CD4-positive, alpha-beta memory T cell (primary cell): ENCODE data around the gene CSE1L. TPM values are rescaled to one million over a fixed set of nuclear protein-coding genes. Genes with fewer than 3 reads are reported as not detected.

Experiments used
- CTCF ChIA-PET: fragments of 350-600 bp; sonication (Branson Sonifier 250); formaldehyde crosslinking; loops from one replicate; lab custom pipeline; 2021; ENCODE audit warnings: inconsistent platforms; ENCODE audit not compliant: partially characterized antibody; lab: Charles Lee
- POLR2A ChIA-PET: fragments of 350-600 bp; sonication (Branson Sonifier 250); formaldehyde crosslinking; loops from one replicate; lab custom pipeline; 2021; ENCODE audit not compliant: partially characterized antibody; lab: Charles Lee
- DNase-seq, 5 donors: peaks; one replicate each; pipeline versions ENCODE4 v3.0.0 to v3.0.0-alpha.2; 2020 to 2022; ENCODE audit warnings: mixed read lengths in 1 of 5
- H3K27ac ChIP-seq: one replicate; pipeline ENCODE4 v1.7.0; 2013; ENCODE audit warnings: low read depth, low read length
- H3K27me3 ChIP-seq: 2 replicates; pipeline ENCODE4 v1.7.0; 2013; ENCODE audit warnings: mild to moderate bottlenecking, low read length, moderate library complexity; ENCODE audit not compliant: insufficient read depth
- H3K36me3 ChIP-seq: 2 replicates; pipeline ENCODE4 v1.7.0; 2013; ENCODE audit warnings: mild to moderate bottlenecking, low read length, moderate library complexity; ENCODE audit not compliant: insufficient read depth
- H3K4me1 ChIP-seq: 2 replicates; pipeline ENCODE4 v1.7.0; 2013; ENCODE audit warnings: mild to moderate bottlenecking, low read length, moderate library complexity; ENCODE audit not compliant: insufficient read depth
- H3K4me3 ChIP-seq, 2 donors: one replicate each; pipeline ENCODE4 v1.7.0; 2013; ENCODE audit warnings: low read length in 2 of 2, mild to moderate bottlenecking in 1 of 2
- H3K9me3 ChIP-seq, 2 donors: one replicate each; pipeline ENCODE4 v1.7.0; 2013; ENCODE audit warnings: low read length in 2 of 2, control low read depth in 1 of 2; ENCODE audit not compliant: control insufficient read depth in 1 of 2
- H3K27ac Mint-ChIP-seq, 7 donors: one replicate each; pipeline ENCODE4 v1.8.0; 2020 to 2021; ENCODE audit warnings: mixed read lengths in 7 of 7, mild to moderate bottlenecking in 6 of 7, inconsistent platforms in 3 of 7, moderate library complexity in 3 of 7
- H3K27me3 Mint-ChIP-seq, 2 donors: one replicate each; pipeline ENCODE4 v1.8.0; 2020 to 2021; ENCODE audit warnings: mixed read lengths in 2 of 2
- H3K36me3 Mint-ChIP-seq, 2 donors: one replicate each; pipeline ENCODE4 v1.8.0; 2020 to 2021; ENCODE audit warnings: mixed read lengths in 2 of 2, inconsistent platforms in 1 of 2, mild to moderate bottlenecking in 1 of 2
- H3K4me1 Mint-ChIP-seq, 4 donors: one replicate each; pipeline ENCODE4 v1.8.0; 2020 to 2021; ENCODE audit warnings: mixed read lengths in 4 of 4, mild to moderate bottlenecking in 1 of 4
- H3K4me3 Mint-ChIP-seq, 8 donors: one replicate each; pipeline ENCODE4 v1.8.0; 2020 to 2021; ENCODE audit warnings: mixed read lengths in 8 of 8, mild to moderate bottlenecking in 7 of 8, moderate library complexity in 6 of 8, inconsistent platforms in 3 of 8
- H3K9me3 Mint-ChIP-seq, 8 donors: one replicate each; pipeline ENCODE4 v1.8.0; 2020 to 2021; ENCODE audit warnings: mixed read lengths in 8 of 8, mild to moderate bottlenecking in 5 of 8, inconsistent platforms in 3 of 8, moderate library complexity in 1 of 8
- intact Hi-C: fragments of 100-400 bp; cut with micrococcal nuclease; formaldehyde crosslinking; loops from one replicate; pipeline ENCODE4 v1.15.1; 2023
- polyA plus RNA-seq, 2 donors: library from polyadenylated mRNA; unstranded; fragments of 300-500 nt; fragmentation: Illumina TruSeq; gene quantifications; one replicate each; pipeline ENCODE4 v1.2.3, GENCODE V29; 2021
- total RNA-seq, 2 experiments: library from RNA; stranded (reverse); gene quantifications; one replicate each; pipeline ENCODE4 v1.2.3, GENCODE V29; 2021

CSE1L gene, protein sequence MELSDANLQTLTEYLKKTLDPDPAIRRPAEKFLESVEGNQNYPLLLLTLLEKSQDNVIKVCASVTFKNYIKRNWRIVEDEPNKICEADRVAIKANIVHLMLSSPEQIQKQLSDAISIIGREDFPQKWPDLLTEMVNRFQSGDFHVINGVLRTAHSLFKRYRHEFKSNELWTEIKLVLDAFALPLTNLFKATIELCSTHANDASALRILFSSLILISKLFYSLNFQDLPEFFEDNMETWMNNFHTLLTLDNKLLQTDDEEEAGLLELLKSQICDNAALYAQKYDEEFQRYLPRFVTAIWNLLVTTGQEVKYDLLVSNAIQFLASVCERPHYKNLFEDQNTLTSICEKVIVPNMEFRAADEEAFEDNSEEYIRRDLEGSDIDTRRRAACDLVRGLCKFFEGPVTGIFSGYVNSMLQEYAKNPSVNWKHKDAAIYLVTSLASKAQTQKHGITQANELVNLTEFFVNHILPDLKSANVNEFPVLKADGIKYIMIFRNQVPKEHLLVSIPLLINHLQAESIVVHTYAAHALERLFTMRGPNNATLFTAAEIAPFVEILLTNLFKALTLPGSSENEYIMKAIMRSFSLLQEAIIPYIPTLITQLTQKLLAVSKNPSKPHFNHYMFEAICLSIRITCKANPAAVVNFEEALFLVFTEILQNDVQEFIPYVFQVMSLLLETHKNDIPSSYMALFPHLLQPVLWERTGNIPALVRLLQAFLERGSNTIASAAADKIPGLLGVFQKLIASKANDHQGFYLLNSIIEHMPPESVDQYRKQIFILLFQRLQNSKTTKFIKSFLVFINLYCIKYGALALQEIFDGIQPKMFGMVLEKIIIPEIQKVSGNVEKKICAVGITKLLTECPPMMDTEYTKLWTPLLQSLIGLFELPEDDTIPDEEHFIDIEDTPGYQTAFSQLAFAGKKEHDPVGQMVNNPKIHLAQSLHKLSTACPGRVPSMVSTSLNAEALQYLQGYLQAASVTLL
- total RNA-seq (10 to 100 TPM; 44.5 to 45.8 TPM), polyA plus RNA-seq (10 to 100 TPM; 24.1 to 37.3 TPM)

DNA sequence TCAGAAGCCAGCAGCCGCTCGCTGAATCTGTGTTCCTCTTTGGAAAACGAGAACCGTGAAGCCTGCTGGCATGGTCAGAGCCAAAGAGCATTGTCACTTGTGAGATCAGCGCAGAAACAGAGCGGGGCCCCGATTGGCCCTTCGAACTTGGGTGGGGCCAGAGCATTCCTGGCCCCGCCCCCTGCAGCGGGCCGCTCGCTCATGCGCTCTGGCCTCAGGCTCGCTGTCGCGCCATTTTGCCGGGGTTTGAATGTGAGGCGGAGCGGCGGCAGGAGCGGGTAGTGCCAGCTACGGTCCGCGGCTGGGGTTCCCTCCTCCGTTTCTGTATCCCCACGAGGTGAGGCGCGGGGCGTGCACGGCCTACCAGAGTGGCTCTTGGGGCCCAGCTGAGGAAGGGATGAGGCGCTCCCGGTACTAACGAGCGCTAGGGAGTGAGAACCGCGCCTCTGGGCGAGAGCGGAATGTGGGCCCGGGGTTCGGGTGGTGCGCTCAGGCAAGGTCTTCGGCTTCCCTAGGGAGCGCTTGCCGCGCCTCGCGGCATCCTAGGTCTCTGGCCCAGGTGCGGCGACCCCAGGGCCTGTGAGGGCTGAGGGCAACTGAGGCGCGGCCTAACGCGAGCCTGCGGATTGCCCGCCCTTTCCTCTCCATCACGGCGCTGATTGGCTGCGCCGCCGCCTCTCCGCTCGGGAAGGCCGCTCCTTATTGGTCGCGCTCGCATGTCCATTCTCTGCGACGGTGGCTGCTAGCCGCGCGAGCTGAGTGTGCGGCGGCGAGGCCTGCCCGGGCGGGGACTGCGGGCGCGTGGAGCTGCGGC lies at the start of gene CSE1L:
TSS of gene CSE1L (plus strand) at position 226 of the 814 bp plus-strand sequence. CDS start 12,152 bp downstream, outside the sequence.
- Mint-ChIP-seq H3K27me3 (no peaks in the 10 kb centered on the region), H3K36me3 (peaks cover 5 to 22% of the 10 kb centered on the region in 2 donors), H3K27ac (peak within 1 kb of the TSS; percentile 98 to 99 (median 99)), H3K4me1 (peaks cover 24 to 49% (median 38%) of the 10 kb centered on the region in 4 donors), H3K9me3 (no peaks in the 10 kb centered on the region), H3K4me3 (peak within 1 kb of the TSS; percentile 97 to 99 (median 98))
- Histone ChIP-seq H3K36me3 (no peaks in the 10 kb centered on the region), H3K27me3 (no peaks in the 10 kb centered on the region), H3K4me1 (peaks cover 40% of the 10 kb centered on the region), H3K27ac (peak within 1 kb of the TSS; percentile 87), H3K9me3 (no peaks in the 10 kb centered on the region), H3K4me3 (peak within 1 kb of the TSS; percentile 99 to 100)
- intact Hi-C loops = loop anchor here (1.0 to 10.0 kb wide), 7 partner anchors 125 to 1541 kb away; partner anchors contain the start of genes ARFGEF2, DDX27, NCOA3 and PREX1
- POLR2A ChIA-PET = interaction anchor here (0.6 to 2.7 kb wide), 16 partner anchors 9 to 1885 kb away, joined by 3 to 28 read pairs (median 4); partner anchors contain the start of genes ADNP, ARFGEF2, DDX27 and SLC9A8
- DNase-seq = peak; percentile 93 to 97 (median 94)
- CTCF ChIA-PET = interaction anchor here (0.6 to 1.2 kb wide), 4 partner anchors 9 to 171 kb away, joined by 3 to 5 read pairs (median 4); no protein-coding TSS in a partner anchor

DNA sequence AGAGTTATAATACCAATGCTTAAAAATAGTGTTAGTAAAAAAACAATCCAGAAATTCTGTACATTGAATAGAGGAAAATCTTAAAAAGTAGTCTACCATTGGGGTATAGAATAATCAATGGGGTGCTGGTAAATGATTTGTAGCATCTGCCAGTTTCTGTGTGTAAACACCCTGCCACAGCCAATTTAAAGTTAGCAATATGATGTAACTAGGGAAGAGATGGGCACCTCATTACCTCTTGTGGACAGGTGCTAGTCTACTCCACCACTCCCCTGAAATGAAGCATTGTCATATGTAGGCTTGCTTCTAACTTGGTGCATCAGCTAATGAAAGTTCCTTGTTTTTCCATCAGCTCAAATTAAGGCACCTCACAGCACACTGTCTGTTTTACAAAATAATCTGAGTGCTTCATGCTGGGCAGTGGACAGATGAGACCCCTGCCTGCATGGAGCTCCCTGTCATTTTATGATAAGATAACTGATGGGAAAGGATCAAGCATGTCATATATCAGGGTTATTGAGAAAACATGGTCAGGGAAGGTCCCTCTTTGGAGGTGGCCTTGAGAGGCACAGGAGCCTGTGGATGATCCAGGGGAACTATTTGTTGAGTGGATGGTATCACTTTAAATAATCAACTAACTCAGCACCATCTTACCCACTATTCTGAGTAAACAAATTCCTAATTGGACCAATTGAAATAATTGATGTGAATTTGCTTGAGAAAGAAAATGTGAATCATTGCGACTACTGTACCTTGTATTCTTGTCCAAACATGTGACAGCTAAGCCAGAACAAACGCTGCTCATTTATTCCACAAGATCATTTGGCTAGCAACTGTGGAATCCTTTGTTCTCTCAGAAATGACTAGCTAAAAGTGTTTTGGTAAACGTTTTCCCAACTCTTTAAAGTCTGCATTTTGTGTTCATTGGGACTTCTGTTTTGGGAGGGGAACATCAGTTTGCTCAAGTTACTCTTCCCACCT lies 45.9 kb upstream of the CSE1L start:
- no peaks in the 10 kb centered on the region for H3K27me3 Mint-ChIP-seq
- Histone ChIP-seq H3K4me1 (no peaks in the 10 kb centered on the region), H3K36me3 (peaks cover 41% of the 10 kb centered on the region), H3K4me3 (no peak overlapping the region), H3K9me3 (no peaks in the 10 kb centered on the region), H3K27me3 (no peaks in the 10 kb centered on the region), H3K27ac (no peak overlapping the region)
- H3K9me3 Mint-ChIP-seq = no peaks in the 10 kb centered on the region
- no peaks in the 10 kb centered on the region for H3K4me1 Mint-ChIP-seq
- intact Hi-C loops = no loop called here
- ChIA-PET CTCF (no interaction called here), POLR2A (no interaction called here)
- H3K27ac Mint-ChIP-seq = peak overlapping the region in 2 of 7 donors; percentile 22 to 76
- H3K4me3 Mint-ChIP-seq = no peak overlapping the region
- peaks cover 41 to 65% of the 10 kb centered on the region in 2 donors for H3K36me3 Mint-ChIP-seq
- DNase-seq = no peak

DNA sequence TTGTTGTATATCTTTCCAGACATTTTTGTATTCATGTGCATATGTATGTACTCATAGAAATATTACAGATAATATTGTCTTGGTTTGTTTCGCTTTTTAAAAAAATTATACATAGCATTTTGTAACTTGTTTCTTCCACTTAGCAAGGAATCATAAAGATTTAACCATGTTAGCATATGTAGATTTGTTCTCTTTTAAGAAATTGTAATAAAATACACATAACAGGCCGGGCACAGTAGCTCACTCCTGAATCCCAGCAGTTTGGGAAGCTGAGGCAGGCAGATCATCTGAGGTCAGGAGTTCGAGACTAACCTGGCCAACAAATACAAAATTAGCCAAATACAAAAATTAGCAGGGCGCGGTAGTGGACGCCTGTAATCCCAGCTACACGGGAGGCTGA lies 44.4 kb upstream of the CSE1L start:
- no peak for DNase-seq
- no peak overlapping the region for H3K27ac Mint-ChIP-seq
- H3K27me3 ChIP-seq = no peaks in the 10 kb centered on the region
- no peaks in the 10 kb centered on the region for H3K4me1 ChIP-seq
- H3K4me1 Mint-ChIP-seq = no peaks in the 10 kb centered on the region
- H3K9me3 ChIP-seq = no peaks in the 10 kb centered on the region
- ChIA-PET POLR2A (no interaction called here), CTCF (no interaction called here)
- H3K27ac ChIP-seq = no peak overlapping the region
- no peak overlapping the region for H3K4me3 ChIP-seq
- peaks cover 33% of the 10 kb centered on the region for H3K36me3 ChIP-seq
- no peaks in the 10 kb centered on the region for H3K9me3 Mint-ChIP-seq
- H3K27me3 Mint-ChIP-seq = no peaks in the 10 kb centered on the region
- no peak overlapping the region for H3K4me3 Mint-ChIP-seq
- intact Hi-C loops = no loop called here
- H3K36me3 Mint-ChIP-seq = peaks cover 41 to 63% of the 10 kb centered on the region in 2 donors

DNA sequence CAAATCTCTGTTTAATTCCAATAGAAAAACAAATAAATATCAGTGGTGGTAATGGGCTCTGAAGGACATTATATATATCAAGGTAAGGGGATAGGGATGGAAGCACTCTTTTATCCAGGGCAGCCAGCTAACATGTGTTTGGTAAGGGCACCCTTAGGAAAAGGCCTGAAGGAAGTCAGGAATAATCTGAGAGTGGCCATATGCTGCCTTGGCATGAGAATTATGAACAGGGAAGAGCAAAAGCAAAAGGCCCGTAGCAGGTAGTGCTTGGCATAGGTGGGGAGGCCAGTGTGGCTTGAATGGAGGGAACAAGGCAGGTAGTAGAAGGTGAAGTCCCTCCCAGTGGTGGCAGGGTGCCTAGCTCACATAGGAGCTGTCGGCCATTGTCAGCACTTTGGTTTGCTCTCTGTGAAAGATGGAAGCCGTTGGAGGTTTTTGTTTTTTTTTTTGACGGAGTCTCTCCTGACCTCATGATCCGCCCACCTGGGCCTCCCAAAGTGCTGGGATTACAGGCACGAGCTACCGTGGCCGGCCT lies 39.6 kb upstream of the CSE1L start:
- Histone ChIP-seq H3K4me1 (no peaks in the 10 kb centered on the region), H3K27me3 (no peaks in the 10 kb centered on the region), H3K9me3 (no peaks in the 10 kb centered on the region), H3K36me3 (peaks cover 28% of the 10 kb centered on the region), H3K4me3 (no peak overlapping the region), H3K27ac (no peak overlapping the region)
- DNase-seq = no peak
- Mint-ChIP-seq H3K36me3 (peaks cover 38 to 57% of the 10 kb centered on the region in 2 donors), H3K27ac (peak overlapping the region in 2 of 7 donors; percentile 50 to 55), H3K4me1 (no peaks in the 10 kb centered on the region), H3K9me3 (no peaks in the 10 kb centered on the region), H3K27me3 (no peaks in the 10 kb centered on the region), H3K4me3 (no peak overlapping the region)
- ChIA-PET CTCF (no interaction called here), POLR2A (no interaction called here)
- intact Hi-C loops = no loop called here

DNA sequence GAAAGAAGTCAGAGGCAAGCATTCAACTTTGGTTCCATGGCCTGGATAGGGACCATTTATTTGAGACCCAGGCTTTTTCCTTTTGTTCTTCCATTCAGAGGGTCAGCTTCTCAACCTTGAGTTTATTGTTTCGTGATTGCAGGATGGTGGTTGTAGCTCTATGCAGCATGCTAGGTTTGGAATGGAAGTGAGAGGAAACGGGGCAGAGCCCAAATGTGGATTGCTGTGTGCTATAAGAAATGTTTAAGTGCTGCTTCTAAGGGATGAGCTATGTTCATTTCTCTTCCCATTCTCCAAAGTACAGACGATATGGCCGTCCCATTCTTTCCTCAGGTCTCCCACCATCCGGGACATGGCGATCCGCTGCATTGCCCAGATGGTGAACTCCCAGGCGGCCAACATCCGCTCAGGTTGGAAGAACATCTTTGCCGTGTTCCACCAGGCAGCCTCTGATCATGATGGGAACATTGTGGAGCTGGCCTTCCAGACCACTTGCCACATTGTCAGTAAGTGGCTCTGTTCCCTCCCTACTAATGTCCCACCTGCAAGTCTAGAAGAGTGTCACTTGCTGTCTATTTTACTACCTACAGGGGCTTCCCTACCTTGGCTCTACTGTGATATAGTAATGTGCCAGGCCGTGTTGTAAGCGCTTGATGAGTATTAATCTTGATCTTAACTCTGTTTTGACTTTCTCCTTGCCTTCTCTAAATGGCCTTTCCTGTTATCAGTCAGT lies 36.0 kb upstream of the CSE1L start:
- H3K9me3 Mint-ChIP-seq = no peaks in the 10 kb centered on the region
- Histone ChIP-seq H3K4me3 (no peak overlapping the region), H3K36me3 (peaks cover 48% of the 10 kb centered on the region), H3K27me3 (no peaks in the 10 kb centered on the region), H3K4me1 (no peaks in the 10 kb centered on the region), H3K27ac (no peak overlapping the region), H3K9me3 (no peaks in the 10 kb centered on the region)
- peak overlapping the region in 1 of 7 donors; percentile 38 for H3K27ac Mint-ChIP-seq
- H3K4me1 Mint-ChIP-seq = no peaks in the 10 kb centered on the region
- CTCF ChIA-PET = no interaction called here
- intact Hi-C loops = no loop called here
- no peak overlapping the region for H3K4me3 Mint-ChIP-seq
- POLR2A ChIA-PET = interaction anchor here (0.9 kb wide), 1 partner anchor 15 kb away, joined by 3 read pairs; no protein-coding TSS in a partner anchor
- peaks cover 59 to 75% of the 10 kb centered on the region in 2 donors for H3K36me3 Mint-ChIP-seq
- no peaks in the 10 kb centered on the region for H3K27me3 Mint-ChIP-seq
- no peak for DNase-seq
